Adipose tissue (tissue), 3 donors: ENCODE results near the gene POU6F2. TPM values are rescaled to one million over a fixed set of nuclear protein-coding genes. Genes with fewer than 3 reads are reported as not detected.
"Not testable (repeated sequence)": the region's sequence is repeated elsewhere in the genome, so short reads cannot be mapped to it uniquely, and the experiment has no call there.

Experiments used
- H3K27ac ChIP-seq: one replicate; pipeline ENCODE4 v1.5.1; 2013; ENCODE audit warnings: low read depth, low read length
- WGBS, 3 donors: extraction: QIAGEN DNeasy Blood & Tissue Kit; methylation state at CpG; one replicate each; pipeline ENCODE4 v1.1.7; 2013; 5-methylcytosine and 5-hydroxymethylcytosine counted together
- polyA plus RNA-seq, 3 donors: library from polyadenylated mRNA; stranded (reverse); fragments of 200-250 nt; gene quantifications; one replicate each; pipeline ENCODE4 v1.2.3, GENCODE V29; 2013
- donor health status: healthy with polysubstance abuse.
- donor health status: Bipolar disorder and iron deficiency.
- donor health status: healthy.

POU6F2 gene
- polyA plus RNA-seq, 3 donors, result 0.16 to 0.64 TPM; not detected in 1

- no peak overlapping the region for H3K27ac ChIP-seq
- WGBS, 3 donors, result 82 to 95% (median 89%) methylated on average over 3 of the region's 3 CpGs
These were observed 327.1 kb downstream of the POU6F2 start for GRCh38 chr7:39304668-39305405.

GRCh38 chr7:39306016-39306570 lies 328.4 kb downstream of the POU6F2 start:
- 56 to 75% (median 70%) methylated on average over 5 of the region's 5 CpGs for WGBS, 3 donors
- H3K27ac ChIP-seq, result no peak overlapping the region

- H3K27ac ChIP-seq, result no peak overlapping the region
- 66 to 76% (median 66%) methylated on average over 8 of the region's 8 CpGs for WGBS, 3 donors
These were observed 333.0 kb downstream of the POU6F2 start for GRCh38 chr7:39310699-39311098.

GRCh38 chr7:39312254-39312989 lies 334.7 kb downstream of the POU6F2 start:
- H3K27ac ChIP-seq, result no peak overlapping the region
- 78 to 81% (median 80%) methylated on average over 10 of the region's 10 CpGs for WGBS, 3 donors

GRCh38 chr7:39313376-39313775 lies 335.7 kb downstream of the POU6F2 start:
- 44 to 73% (median 58%) methylated on average over 4 of the region's 4 CpGs for WGBS, 3 donors
- no peak overlapping the region for H3K27ac ChIP-seq

GRCh38 chr7:39313974-39314373 lies 336.3 kb downstream of the POU6F2 start:
- H3K27ac ChIP-seq, result no peak overlapping the region
- 48 to 80% (median 58%) methylated on average over 6 of the region's 6 CpGs for WGBS, 3 donors

GRCh38 chr7:39317107-39317506 lies 339.4 kb downstream of the POU6F2 start:
- no peak overlapping the region for H3K27ac ChIP-seq
- WGBS, 3 donors, result 69 to 72% (median 71%) methylated on average over 5 of the region's 5 CpGs

GRCh38 chr7:39317896-39318295 lies 340.2 kb downstream of the POU6F2 start:
- H3K27ac ChIP-seq, result no peak overlapping the region
- 64 to 75% (median 74%) methylated on average over 5 of the region's 5 CpGs for WGBS, 3 donors

GRCh38 chr7:39321245-39321644 lies 343.5 kb downstream of the POU6F2 start:
- H3K27ac ChIP-seq, result no peak overlapping the region
- 48 to 68% (median 55%) methylated on average over 3 of the region's 3 CpGs for WGBS, 3 donors

GRCh38 chr7:39321909-39322498 lies 344.3 kb downstream of the POU6F2 start:
- no peak overlapping the region for H3K27ac ChIP-seq
- 80 to 87% (median 81%) methylated on average over 8 of the region's 8 CpGs for WGBS, 3 donors

- WGBS, 3 donors, result 87 to 93% (median 88%) methylated on average over 4 of the region's 4 CpGs
These were observed 346.5 kb downstream of the POU6F2 start for GRCh38 chr7:39324139-39324760.

GRCh38 chr7:39331607-39332006 lies 353.9 kb downstream of the POU6F2 start:
- WGBS, 3 donors, result 85 to 88% (median 88%) methylated on average over 13 of the region's 13 CpGs
- not testable (repeated sequence) for H3K27ac ChIP-seq

More at GRCh38 chr7:39324139-39324760, 346.5 kb downstream of the POU6F2 start:
- H3K27ac ChIP-seq, result no peak overlapping the region

GRCh38 chr7:39332142-39332541 lies 354.4 kb downstream of the POU6F2 start:
- 73 to 83% (median 77%) methylated on average over 2 of the region's 2 CpGs for WGBS, 3 donors
- no peak overlapping the region for H3K27ac ChIP-seq

GRCh38 chr7:39333701-39334100 lies 356.0 kb downstream of the POU6F2 start:
- 88 to 100% (median 92%) methylated on average over 1 of the region's 1 CpG for WGBS, 3 donors

GRCh38 chr7:39336442-39336841 lies 358.7 kb downstream of the POU6F2 start:
- 38 to 51% (median 50%) methylated on average over 2 of the region's 2 CpGs for WGBS, 3 donors
- H3K27ac ChIP-seq, result no peak overlapping the region

More at GRCh38 chr7:39333701-39334100, 356.0 kb downstream of the POU6F2 start:
- H3K27ac ChIP-seq, result no peak overlapping the region

GRCh38 chr7:39338716-39339115 lies 361.0 kb downstream of the POU6F2 start:
- 85 to 92% (median 88%) methylated on average over 2 of the region's 2 CpGs for WGBS, 3 donors
- H3K27ac ChIP-seq, result no peak overlapping the region

- H3K27ac ChIP-seq, result no peak overlapping the region
- WGBS, 3 donors, result 81 to 94% (median 89%) methylated on average over 9 to 10 of the region's 10 CpGs
These were observed 361.9 kb downstream of the POU6F2 start for GRCh38 chr7:39339591-39339990.

GRCh38 chr7:39341083-39341482 lies 363.4 kb downstream of the POU6F2 start:
- 76 to 83% (median 83%) methylated on average over 5 of the region's 5 CpGs for WGBS, 3 donors
- H3K27ac ChIP-seq, result no peak overlapping the region
